Stomach (tissue), 4 donors: ENCODE results near the gene SPANXA1.
"Not testable (repeated sequence)": the region's sequence is repeated elsewhere in the genome, so short reads cannot be mapped to it uniquely, and the experiment has no call there.

ENCODE experiments used
- CTCF ChIP-seq, 7 experiments: fragments of 450-650 bp in 4 of 7; fragments of 200-600 bp in 3 of 7; sonication (generic) in 3 of 7; IDR thresholded peaks; one replicate each; pipeline ENCODE4 v1.5.1; 2016 to 2019; ENCODE audit warnings: antibody characterized with exemption in 7 of 7, control low read depth in 2 of 7, mild to moderate bottlenecking in 1 of 7
- POLR2A ChIP-seq, 4 donors: fragments of 450-650 bp; IDR thresholded peaks; one replicate each; pipeline ENCODE4 v1.6.1; 2016; ENCODE audit warnings: antibody characterized with exemption in 4 of 4, control low read depth in 2 of 4, mild to moderate bottlenecking in 1 of 4, moderate library complexity in 1 of 4

- TF ChIP-seq CTCF, POLR2A (IDR thresholded peaks at IDR 0.05): not testable (repeated sequence)
Measured at GRCh38 chrX:141589408-141589807, 4.9 kb upstream of the SPANXA1 start, which contains the start of gene SPANXA2.
